HepG2 (cell line): ENCODE measurements around the gene HS3ST1. TPM values are rescaled to one million over a fixed set of nuclear protein-coding genes. Genes with fewer than 3 reads are reported as not detected.

Experiments used
- ATAC-seq: fragments of 200-7000 bp; cut with Tn5 transposase; 3 replicates; pipeline ENCODE4 v1.9.1; 2020; ENCODE audit warnings: mild to moderate bottlenecking, moderate library complexity
- BruUV-seq: library from RNA; stranded (reverse); fragments of 400-500 nt; replicated peaks from 2 replicates; lab custom pipeline; 2021; lab: Mats Ljungman, UMichigan
- CTCF ChIA-PET: fragments of 300-600 bp; formaldehyde crosslinking; extraction: SDS; loops from one replicate; lab custom pipeline; 2021; ENCODE audit warnings: low total read pairs, inconsistent platforms, low intra/inter-chr PET ratio; lab: Yijun Ruan, JAX
- POLR2A ChIA-PET: fragments of 350-600 bp; sonication (Branson Sonifier 250); formaldehyde crosslinking; loops from one replicate; lab custom pipeline; 2020; ENCODE audit warnings: antibody characterized with exemption, inconsistent platforms; lab: Yijun Ruan, JAX
- DNase-seq: peaks from one replicate; pipeline ENCODE4 v3.0.0-alpha.2; 2015; ENCODE audit warnings: low spot score
- FAIRE-seq: peaks from 3 replicates; lab custom pipeline; 2011; peaks lifted over from hg19 to GRCh38; lab: Jason Lieb, UNC
- H2AFZ ChIP-seq: one replicate; pipeline ENCODE4 v1.6.1; 2011; ENCODE audit warnings: low read length, inconsistent platforms
- H3K27ac ChIP-seq: fragments of 300-600 bp; 3 replicates; pipeline ENCODE4 v1.8.0; 2011; ENCODE audit warnings: mixed run types, mild to moderate bottlenecking, mixed read lengths, low read length, inconsistent platforms; ENCODE audit not compliant: insufficient read depth; ENCODE audit errors: extremely low read length
- H3K27me3 ChIP-seq, 2 experiments: fragments of 200-600 bp in 1 of 2; 2 replicates in 1 of 2; 3 replicates in 1 of 2; pipeline versions ENCODE4 v1.6.0 to v1.8.0; 2011; ENCODE audit warnings: low read length in 2 of 2, mild to moderate bottlenecking in 2 of 2, moderate library complexity in 2 of 2, inconsistent platforms in 1 of 2; ENCODE audit not compliant: insufficient read depth in 2 of 2, control insufficient read depth in 1 of 2
- H3K36me3 ChIP-seq, 2 experiments: fragments of 200-600 bp in 1 of 2; replicated peaks in 1 of 2; 2 replicates in 1 of 2; 3 replicates in 1 of 2; pipeline versions ENCODE4 v1.5.1 to v1.8.0; 2011; ENCODE audit warnings: low read length in 2 of 2, inconsistent platforms in 1 of 2; ENCODE audit not compliant: insufficient read depth in 2 of 2, control insufficient read depth in 1 of 2
- H3K4me1 ChIP-seq: 2 replicates; pipeline ENCODE4 v1.5.1; 2012; ENCODE audit warnings: low read length, inconsistent platforms; ENCODE audit not compliant: insufficient read depth
- H3K4me2 ChIP-seq: 2 replicates; pipeline ENCODE4 v1.6.0; 2011; ENCODE audit warnings: low read depth, low read length, inconsistent platforms
- H3K4me3 ChIP-seq, 3 experiments: fragments of 200-600 bp in 1 of 3; sonication (generic), shearing (Covaris generic) in 1 of 3; replicated peaks in 1 of 3; 2 replicates each; pipeline ENCODE4 v1.5.1; 2011 to 2016; ENCODE audit warnings: low read length in 3 of 3, inconsistent platforms in 2 of 3, low read depth in 2 of 3, mild to moderate bottlenecking in 2 of 3, control low read depth in 1 of 3, mixed read lengths in 1 of 3; ENCODE audit not compliant: insufficient read depth in 1 of 3
- H3K79me2 ChIP-seq: one replicate; pipeline ENCODE4 v1.6.1; 2011; ENCODE audit warnings: low read length, inconsistent platforms; ENCODE audit not compliant: insufficient read depth
- H3K9ac ChIP-seq: 2 replicates; pipeline ENCODE4 v1.6.0; 2011; ENCODE audit warnings: mild to moderate bottlenecking, low read depth, low read length, inconsistent platforms; ENCODE audit not compliant: insufficient read depth
- H3K9me3 ChIP-seq: 2 replicates; pipeline ENCODE4 v1.5.1; 2012; ENCODE audit warnings: mild to moderate bottlenecking, low read length
- H4K20me1 ChIP-seq: 2 replicates; pipeline ENCODE4 v1.6.0; 2011; ENCODE audit warnings: inconsistent platforms, mild to moderate bottlenecking, low read length, moderate library complexity; ENCODE audit not compliant: insufficient read depth
- ATF7 ChIP-seq, 2 experiments: fragments of 450-650 bp in 1 of 2; sonication (generic) in 1 of 2; formaldehyde crosslinking in 1 of 2; IDR thresholded peaks; 2 replicates each; pipeline versions ENCODE4 v1.4.0 to v1.6.1; 2016 to 2020; ENCODE audit warnings: antibody characterized with exemption in 1 of 2, mild to moderate bottlenecking in 1 of 2, missing genetic modification reagents in 1 of 2
- ATM ChIP-seq: fragments of 450-650 bp; IDR thresholded peaks from 2 replicates; pipeline ENCODE4 v1.7.1; 2017; ENCODE audit warnings: mild to moderate bottlenecking, borderline replicate concordance
- NR2C2 ChIP-seq: sonication (generic); formaldehyde crosslinking; IDR thresholded peaks from 2 replicates; pipeline ENCODE4 v1.4.0; 2020; ENCODE audit warnings: missing genetic modification reagents, mild to moderate bottlenecking, moderate library complexity, borderline replicate concordance
- PHF8 ChIP-seq: sonication (generic); formaldehyde crosslinking; IDR thresholded peaks from 2 replicates; pipeline ENCODE4 v1.5.0; 2020; ENCODE audit warnings: missing genetic modification reagents
- ZNF138 ChIP-seq: sonication (generic); formaldehyde crosslinking; IDR thresholded peaks from 2 replicates; pipeline ENCODE4 v1.5.0; 2020; ENCODE audit warnings: mild to moderate bottlenecking, low read depth, missing genetic modification reagents
- ZNF407 ChIP-seq: sonication (generic); formaldehyde crosslinking; IDR thresholded peaks from one replicate; pipeline ENCODE4 v1.5.1; 2020; ENCODE audit warnings: mild to moderate bottlenecking, missing genetic modification reagents; ENCODE audit errors: not compliant biosample characterization
- ZSCAN31 ChIP-seq: sonication (generic); formaldehyde crosslinking; IDR thresholded peaks from 2 replicates; pipeline ENCODE4 v1.5.0; 2020; ENCODE audit warnings: low read depth, mild to moderate bottlenecking, missing genetic modification reagents
- whole genome bisulfite sequencing: methylation state at CpG from one replicate; pipeline ENCODE4 v1.1.6; 2017; ENCODE audit warnings: low lambda C conversion rate; 5-methylcytosine and 5-hydroxymethylcytosine counted together
- in situ Hi-C: cut with HindIII; loops from 2 replicates; pipeline ENCODE4 v1.10.0; 2017; ENCODE audit warnings: low pct_unique_long_range_greater_than_20kb; ENCODE audit not compliant: extremely low pct_ligation_motif_present
- intact Hi-C: fragments of 100-400 bp; cut with micrococcal nuclease; formaldehyde crosslinking; loops from one replicate; pipeline ENCODE4 v1.10.0; 2022; ENCODE audit not compliant: unreplicated experiment
- polyA plus RNA-seq, 8 experiments: library from polyadenylated mRNA; depleted of rRNA in 3 of 8; stranded (reverse) in 7 of 8; unstranded in 1 of 8; fragments of >200 nt; fragmentation: Illumina TruSeq in 4 of 8; extraction: Trizol in 4 of 8; gene quantifications; 2 replicates each; pipeline versions ENCODE4 v1.2.1 to v1.2.3, GENCODE V29; 2011 to 2016; ENCODE audit warnings: low read depth in 4 of 8, missing spikeins in 1 of 8, mixed read lengths in 1 of 8; ENCODE audit not compliant: insufficient read depth in 1 of 8
- total RNA-seq, 5 experiments: library from RNA; depleted of rRNA; stranded (reverse); fragments of >200 nt; fragmentation: Illumina TruSeq; extraction: Trizol; gene quantifications; 2 replicates each; pipeline ENCODE4 v1.2.3, GENCODE V29; 2016; ENCODE audit warnings: low read depth in 1 of 5
- TF ChIP-seq, protein P1 (sequence below): sonication (generic); formaldehyde crosslinking; IDR thresholded peaks from 2 replicates; pipeline ENCODE4 v1.5.0; 2020; ENCODE audit warnings: mild to moderate bottlenecking, missing genetic modification reagents, borderline replicate concordance

Gene HS3ST1
- total and polyA plus RNA-seq, 2 of the 13 experiments (the other 11 are each of a cell fraction or from before 2014, with no cell fraction given), result not detected

DNA sequence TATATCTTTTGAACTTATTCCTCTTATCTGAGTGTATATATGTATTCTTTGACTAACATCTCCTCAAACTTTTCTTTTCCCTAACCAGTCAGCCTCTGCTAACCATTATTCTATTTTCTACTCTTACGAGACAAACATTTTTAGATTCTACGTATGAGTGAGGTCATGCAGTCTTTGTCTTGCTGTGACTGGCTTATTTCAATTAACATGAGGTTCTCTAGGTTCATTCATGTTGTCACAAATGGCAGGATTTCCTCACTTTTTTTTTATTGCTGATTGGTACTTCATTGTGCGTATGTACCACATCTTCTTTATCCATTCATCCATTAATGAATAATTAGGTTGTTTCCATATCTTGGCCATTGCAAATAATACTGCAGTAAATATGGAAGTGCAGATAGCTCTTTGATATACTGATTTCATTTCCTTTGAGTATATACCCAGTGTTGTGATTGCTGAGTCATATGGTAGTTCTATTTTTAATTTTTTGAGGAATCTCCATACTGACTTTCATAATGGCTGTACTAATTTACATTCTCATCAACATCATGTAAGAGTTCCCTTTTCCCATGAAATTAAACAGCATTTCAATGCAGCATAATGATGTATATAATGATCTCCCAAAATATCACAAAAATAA lies 80.1 kb downstream of the HS3ST1 start (continued):
- TF ChIP-seq ATF7 (IDR thresholded peaks at IDR 0.05), result no peak
- TF ChIP-seq ATF7 (CRISPR knock-in tag; IDR thresholded peaks at IDR 0.05), result no peak
- no peak for TF ChIP-seq ATM

- no peak for FAIRE-seq
- Histone ChIP-seq H3K79me2 (no peaks in the 10 kb centered on the region), H3K27ac (no peak overlapping the region), H3K9ac (no peak overlapping the region), H3K36me3 (no peaks in the 10 kb centered on the region), H3K27me3 (no peaks in the 10 kb centered on the region), H2AFZ (no peak overlapping the region), H4K20me1 (no peaks in the 10 kb centered on the region), H3K4me1 (no peaks in the 10 kb centered on the region), H3K4me3 (no peak overlapping the region), H3K9me3 (peaks cover 73% of the 10 kb centered on the region), H3K4me2 (no peak overlapping the region)
- ATAC-seq, result no peak
- in situ Hi-C loops (no loop called here), intact Hi-C loops (no loop called here)
- WGBS, result 42% methylated on average over 2 of the region's 2 CpGs
- CTCF ChIA-PET, result no interaction called here
- POLR2A ChIA-PET, result no interaction called here
- DNase-seq, result no peak
- no TSS peak for BruUV-seq
- TF ChIP-seq ZNF407 (CRISPR knock-in tag) (no peak), PHF8 (CRISPR knock-in tag) (no peak), ZNF138 (no peak), ZSCAN31 (no peak), NR2C2 (CRISPR knock-in tag) (no peak)
- TF ChIP-seq, protein P1, sequence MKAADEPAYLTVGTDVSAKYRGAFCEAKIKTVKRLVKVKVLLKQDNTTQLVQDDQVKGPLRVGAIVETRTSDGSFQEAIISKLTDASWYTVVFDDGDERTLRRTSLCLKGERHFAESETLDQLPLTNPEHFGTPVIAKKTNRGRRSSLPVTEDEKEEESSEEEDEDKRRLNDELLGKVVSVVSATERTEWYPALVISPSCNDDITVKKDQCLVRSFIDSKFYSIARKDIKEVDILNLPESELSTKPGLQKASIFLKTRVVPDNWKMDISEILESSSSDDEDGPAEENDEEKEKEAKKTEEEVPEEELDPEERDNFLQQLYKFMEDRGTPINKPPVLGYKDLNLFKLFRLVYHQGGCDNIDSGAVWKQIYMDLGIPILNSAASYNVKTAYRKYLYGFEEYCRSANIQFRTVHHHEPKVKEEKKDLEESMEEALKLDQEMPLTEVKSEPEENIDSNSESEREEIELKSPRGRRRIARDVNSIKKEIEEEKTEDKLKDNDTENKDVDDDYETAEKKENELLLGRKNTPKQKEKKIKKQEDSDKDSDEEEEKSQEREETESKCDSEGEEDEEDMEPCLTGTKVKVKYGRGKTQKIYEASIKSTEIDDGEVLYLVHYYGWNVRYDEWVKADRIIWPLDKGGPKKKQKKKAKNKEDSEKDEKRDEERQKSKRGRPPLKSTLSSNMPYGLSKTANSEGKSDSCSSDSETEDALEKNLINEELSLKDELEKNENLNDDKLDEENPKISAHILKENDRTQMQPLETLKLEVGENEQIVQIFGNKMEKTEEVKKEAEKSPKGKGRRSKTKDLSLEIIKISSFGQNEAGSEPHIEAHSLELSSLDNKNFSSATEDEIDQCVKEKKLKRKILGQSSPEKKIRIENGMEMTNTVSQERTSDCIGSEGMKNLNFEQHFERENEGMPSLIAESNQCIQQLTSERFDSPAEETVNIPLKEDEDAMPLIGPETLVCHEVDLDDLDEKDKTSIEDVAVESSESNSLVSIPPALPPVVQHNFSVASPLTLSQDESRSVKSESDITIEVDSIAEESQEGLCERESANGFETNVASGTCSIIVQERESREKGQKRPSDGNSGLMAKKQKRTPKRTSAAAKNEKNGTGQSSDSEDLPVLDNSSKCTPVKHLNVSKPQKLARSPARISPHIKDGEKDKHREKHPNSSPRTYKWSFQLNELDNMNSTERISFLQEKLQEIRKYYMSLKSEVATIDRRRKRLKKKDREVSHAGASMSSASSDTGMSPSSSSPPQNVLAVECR (CRISPR knock-in tag), result no peak
Observed at GRCh38 chr4:11344916-11345315, 83.8 kb downstream of the HS3ST1 start.
